ENCODE data around the gene PROX1. TPM values are rescaled to one million over a fixed set of nuclear protein-coding genes. Genes with fewer than 3 reads are reported as not detected.

PROX1 gene
- total and polyA plus RNA-seq, 2 of the 8 experiments (the other 6 are each of a cell fraction or from before 2014, with no cell fraction given): 0.30 to 2.0 TPM

DNA sequence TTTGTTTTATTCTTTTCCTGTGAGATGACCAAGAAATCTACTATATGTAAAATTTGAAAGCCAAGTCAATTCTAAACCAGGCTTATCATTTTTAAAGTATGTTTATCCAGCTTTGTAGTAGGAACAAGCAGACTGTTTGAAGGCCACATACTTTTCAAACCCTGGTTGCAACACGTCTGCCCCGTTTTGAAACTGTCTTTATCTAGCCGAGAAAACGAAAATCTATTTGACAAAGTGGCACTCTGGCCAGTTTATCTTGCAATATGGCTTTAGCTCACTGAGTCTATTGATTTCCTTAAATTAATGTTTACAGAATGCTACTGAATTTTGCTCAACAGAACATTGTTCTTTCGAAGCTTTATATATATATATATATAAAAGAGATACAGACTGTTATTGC lies 39.7 kb downstream of the PROX1 start:
- H2BK12ac ChIP-seq (ENCODE audit: low read depth, low read length): peak overlapping the region; percentile 40; the same call in 1 of the 2 replicates
- H2BK20ac ChIP-seq (ENCODE audit: low read length): no peak overlapping the region
- H3K27ac ChIP-seq (ENCODE audit: low read depth, low read length): no peak overlapping the region; the same call in 1 of the 2 replicates
- no peak overlapping the region for H3K9ac ChIP-seq (replicated peaks in 1 of 4; ENCODE audit: extremely low read depth in 1 of 4, low read depth in 3 of 4, low read length in 3 of 4)
- WGBS, 2 experiments (ENCODE audit: extremely low coverage in 1 of 2, insufficient coverage in 1 of 2, insufficient read length in 1 of 2, insufficient replicate concordance in 2 of 2, low coverage in 1 of 2, low lambda C conversion rate in 2 of 2, missing lambda C conversion rate in 1 of 2): 61% methylated on average over 5 of the region's 5 CpGs; no CpG with 5 or more reads in 1 of the 2 experiments
- H3K18ac ChIP-seq (ENCODE audit: extremely low read depth, low read length): no peak overlapping the region
- FAIRE-seq: no peak
- H3K79me2 ChIP-seq (ENCODE audit: control insufficient read depth in 1 of 2, insufficient read depth in 2 of 2, low read length in 2 of 2): no peaks in the 10 kb centered on the region
- no peaks in the 10 kb centered on the region for H3K23me2 ChIP-seq (ENCODE audit: low read depth, low read length)
- H3K23ac ChIP-seq (ENCODE audit: insufficient read length): no peak overlapping the region
- no peak overlapping the region for H4K5ac ChIP-seq (ENCODE audit: insufficient read length, low read depth, low read length)
- H2BK120ac ChIP-seq (replicated peaks; ENCODE audit: low read depth, low read length): peak overlapping the region; percentile 16
- no peak overlapping the region for H2AFZ ChIP-seq (ENCODE audit: low read length)
- no peaks in the 10 kb centered on the region for H3K9me3 ChIP-seq (ENCODE audit: insufficient read depth in 2 of 2, low read depth in 1 of 2, low read length in 1 of 2)
- H3K14ac ChIP-seq (ENCODE audit: insufficient read length): no peak overlapping the region
- H4K91ac ChIP-seq (replicated peaks; ENCODE audit: insufficient read length, low read length): no peak overlapping the region
- no peak overlapping the region for H4K8ac ChIP-seq (ENCODE audit: extremely low read depth, insufficient read depth, low read length)
- no peak overlapping the region for H3K4ac ChIP-seq (replicated peaks; ENCODE audit: insufficient read length, low read depth, low read length)
- no peaks in the 10 kb centered on the region for H4K20me1 ChIP-seq (replicated peaks in 1 of 2; ENCODE audit: control insufficient read depth in 1 of 2, insufficient read depth in 2 of 2, low read length in 2 of 2)
- H3K4me3 ChIP-seq (ENCODE audit: extremely low read depth in 1 of 4, insufficient read depth in 2 of 4, low read depth in 3 of 4, low read length in 4 of 4): peak overlapping the region in 1 of 4 experiments; percentile 33; a peak in 1 of 8 replicates
- H2BK15ac ChIP-seq (ENCODE audit: low read length): no peak overlapping the region
- H3K36me3 ChIP-seq (ENCODE audit: control insufficient read depth in 2 of 4, insufficient read depth in 4 of 4, low read length in 3 of 4): no peaks in the 10 kb centered on the region; a peak in 1 of 8 replicates
- H3K4me2 ChIP-seq (ENCODE audit: insufficient read depth in 1 of 2, low read depth in 2 of 2, low read length in 2 of 2): peak overlapping the region; percentile 42 to 66; a peak in 3 of 4 replicates
- no peak overlapping the region for H2AK5ac ChIP-seq (ENCODE audit: low read depth, low read length)
- H3K27me3 ChIP-seq (replicated peaks in 1 of 4; ENCODE audit: control insufficient read depth in 3 of 4, extremely low read depth in 1 of 4, insufficient read depth in 3 of 4, low read length in 3 of 4): no peaks in the 10 kb centered on the region
- no peak for TF ChIP-seq CHD1 (IDR thresholded peaks at IDR 0.05; ENCODE audit: low read depth, low read length)
- TF ChIP-seq ASH2L (IDR thresholded peaks at IDR 0.05; ENCODE audit: low read length): peak; percentile 1
- H3K79me1 ChIP-seq (ENCODE audit: low read depth, low read length): no peaks in the 10 kb centered on the region
- no peak overlapping the region for H3K56ac ChIP-seq (replicated peaks; ENCODE audit: insufficient read length, low read depth, low read length)
- ChIA-PET POLR2A (ENCODE audit: partially characterized antibody) (interaction anchor here (1.8 kb wide), 1 partner anchor 42 kb away, joined by 4 read pairs; no protein-coding TSS in a partner anchor), CTCF (ENCODE audit: partially characterized antibody) (interaction anchor here (0.6 to 0.9 kb wide), 6 partner anchors 28 to 1993 kb away, joined by 3 to 5 read pairs (median 4); no protein-coding TSS in a partner anchor)
- DNase-seq (ENCODE audit: low read depth in 1 of 2, low spot score in 2 of 2): no peak
- peaks cover 5 to 39% (median 30%) of the 10 kb centered on the region in 4 experiments for H3K4me1 ChIP-seq (replicated peaks in 1 of 4; ENCODE audit: control insufficient read depth in 3 of 4, insufficient read depth in 4 of 4, low read length in 3 of 4)
- H2BK5ac ChIP-seq (ENCODE audit: low read depth, low read length): no peak overlapping the region
